ENCODE data around the gene SMPDL3B.

Gene SMPDL3B

GRCh38 chr1:27954186-27954585 is 19.4 kb downstream of the SMPDL3B start:
- no peak overlapping the region for H3K4me3 ChIP-seq (ENCODE audit: low read depth, low read length)
- POLR2A ChIA-PET: no interaction called here
- TF ChIP-seq, protein P1, sequence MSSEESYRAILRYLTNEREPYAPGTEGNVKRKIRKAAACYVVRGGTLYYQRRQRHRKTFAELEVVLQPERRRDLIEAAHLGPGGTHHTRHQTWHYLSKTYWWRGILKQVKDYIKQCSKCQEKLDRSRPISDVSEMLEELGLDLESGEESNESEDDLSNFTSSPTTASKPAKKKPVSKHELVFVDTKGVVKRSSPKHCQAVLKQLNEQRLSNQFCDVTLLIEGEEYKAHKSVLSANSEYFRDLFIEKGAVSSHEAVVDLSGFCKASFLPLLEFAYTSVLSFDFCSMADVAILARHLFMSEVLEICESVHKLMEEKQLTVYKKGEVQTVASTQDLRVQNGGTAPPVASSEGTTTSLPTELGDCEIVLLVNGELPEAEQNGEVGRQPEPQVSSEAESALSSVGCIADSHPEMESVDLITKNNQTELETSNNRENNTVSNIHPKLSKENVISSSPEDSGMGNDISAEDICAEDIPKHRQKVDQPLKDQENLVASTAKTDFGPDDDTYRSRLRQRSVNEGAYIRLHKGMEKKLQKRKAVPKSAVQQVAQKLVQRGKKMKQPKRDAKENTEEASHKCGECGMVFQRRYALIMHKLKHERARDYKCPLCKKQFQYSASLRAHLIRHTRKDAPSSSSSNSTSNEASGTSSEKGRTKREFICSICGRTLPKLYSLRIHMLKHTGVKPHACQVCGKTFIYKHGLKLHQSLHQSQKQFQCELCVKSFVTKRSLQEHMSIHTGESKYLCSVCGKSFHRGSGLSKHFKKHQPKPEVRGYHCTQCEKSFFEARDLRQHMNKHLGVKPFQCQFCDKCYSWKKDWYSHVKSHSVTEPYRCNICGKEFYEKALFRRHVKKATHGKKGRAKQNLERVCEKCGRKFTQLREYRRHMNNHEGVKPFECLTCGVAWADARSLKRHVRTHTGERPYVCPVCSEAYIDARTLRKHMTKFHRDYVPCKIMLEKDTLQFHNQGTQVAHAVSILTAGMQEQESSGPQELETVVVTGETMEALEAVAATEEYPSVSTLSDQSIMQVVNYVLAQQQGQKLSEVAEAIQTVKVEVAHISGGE (tag by site-specific recombination; conservative IDR thresholded peaks at IDR 0.05; ENCODE audit: low read depth): no peak
- no peak for TF ChIP-seq ZNF473 (tag by site-specific recombination; IDR thresholded peaks at IDR 0.05)
- TF ChIP-seq ZNF501 (tag by site-specific recombination; IDR thresholded peaks at IDR 0.05): no peak
- no peak for TF ChIP-seq ZNF704 (tag by site-specific recombination; IDR thresholded peaks at IDR 0.05)
- TF ChIP-seq, protein P2, sequence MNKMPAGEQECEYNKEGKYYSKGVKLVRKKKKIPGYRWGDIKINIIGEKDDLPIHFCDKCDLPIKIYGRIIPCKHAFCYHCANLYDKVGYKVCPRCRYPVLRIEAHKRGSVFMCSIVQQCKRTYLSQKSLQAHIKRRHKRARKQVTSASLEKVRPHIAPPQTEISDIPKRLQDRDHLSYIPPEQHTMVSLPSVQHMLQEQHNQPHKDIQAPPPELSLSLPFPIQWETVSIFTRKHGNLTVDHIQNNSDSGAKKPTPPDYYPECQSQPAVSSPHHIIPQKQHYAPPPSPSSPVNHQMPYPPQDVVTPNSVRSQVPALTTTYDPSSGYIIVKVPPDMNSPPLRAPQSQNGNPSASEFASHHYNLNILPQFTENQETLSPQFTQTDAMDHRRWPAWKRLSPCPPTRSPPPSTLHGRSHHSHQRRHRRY (tag by site-specific recombination; IDR thresholded peaks at IDR 0.05): no peak
- TF ChIP-seq ZNF596 (tag by site-specific recombination; IDR thresholded peaks at IDR 0.05): no peak
- TF ChIP-seq ZNF830 (tag by site-specific recombination; IDR thresholded peaks at IDR 0.05; ENCODE audit: low read depth): no peak
- no peak for TF ChIP-seq ZNF19 (tag by site-specific recombination; IDR thresholded peaks at IDR 0.05; ENCODE audit: low read depth)
- TF ChIP-seq, protein P3, sequence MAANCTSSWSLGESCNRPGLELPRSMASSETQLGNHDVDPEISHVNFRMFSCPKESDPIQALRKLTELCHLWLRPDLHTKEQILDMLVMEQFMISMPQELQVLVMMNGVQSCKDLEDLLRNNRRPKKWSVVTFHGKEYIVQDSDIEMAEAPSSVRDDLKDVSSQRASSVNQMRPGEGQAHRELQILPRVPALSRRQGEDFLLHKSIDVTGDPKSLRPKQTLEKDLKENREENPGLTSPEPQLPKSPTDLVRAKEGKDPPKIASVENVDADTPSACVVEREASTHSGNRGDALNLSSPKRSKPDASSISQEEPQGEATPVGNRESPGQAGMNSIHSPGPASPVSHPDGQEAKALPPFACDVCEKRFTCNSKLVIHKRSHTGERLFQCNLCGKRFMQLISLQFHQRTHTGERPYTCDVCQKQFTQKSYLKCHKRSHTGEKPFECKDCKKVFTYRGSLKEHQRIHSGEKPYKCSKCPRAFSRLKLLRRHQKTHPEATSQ (tag by site-specific recombination; IDR thresholded peaks at IDR 0.05): no peak
- TF ChIP-seq, protein P4, sequence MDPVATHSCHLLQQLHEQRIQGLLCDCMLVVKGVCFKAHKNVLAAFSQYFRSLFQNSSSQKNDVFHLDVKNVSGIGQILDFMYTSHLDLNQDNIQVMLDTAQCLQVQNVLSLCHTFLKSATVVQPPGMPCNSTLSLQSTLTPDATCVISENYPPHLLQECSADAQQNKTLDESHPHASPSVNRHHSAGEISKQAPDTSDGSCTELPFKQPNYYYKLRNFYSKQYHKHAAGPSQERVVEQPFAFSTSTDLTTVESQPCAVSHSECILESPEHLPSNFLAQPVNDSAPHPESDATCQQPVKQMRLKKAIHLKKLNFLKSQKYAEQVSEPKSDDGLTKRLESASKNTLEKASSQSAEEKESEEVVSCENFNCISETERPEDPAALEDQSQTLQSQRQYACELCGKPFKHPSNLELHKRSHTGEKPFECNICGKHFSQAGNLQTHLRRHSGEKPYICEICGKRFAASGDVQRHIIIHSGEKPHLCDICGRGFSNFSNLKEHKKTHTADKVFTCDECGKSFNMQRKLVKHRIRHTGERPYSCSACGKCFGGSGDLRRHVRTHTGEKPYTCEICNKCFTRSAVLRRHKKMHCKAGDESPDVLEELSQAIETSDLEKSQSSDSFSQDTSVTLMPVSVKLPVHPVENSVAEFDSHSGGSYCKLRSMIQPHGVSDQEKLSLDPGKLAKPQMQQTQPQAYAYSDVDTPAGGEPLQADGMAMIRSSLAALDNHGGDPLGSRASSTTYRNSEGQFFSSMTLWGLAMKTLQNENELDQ (tag by site-specific recombination; IDR thresholded peaks at IDR 0.05; ENCODE audit: low read depth): no peak
- no peak for TF ChIP-seq ZNF76 (tag by site-specific recombination; IDR thresholded peaks at IDR 0.05; ENCODE audit: borderline replicate concordance, low read depth)
- no peak for TF ChIP-seq ZNF514 (tag by site-specific recombination; IDR thresholded peaks at IDR 0.05)
- TF ChIP-seq SP7 (tag by site-specific recombination; IDR thresholded peaks at IDR 0.05): no peak
- TF ChIP-seq SCRT1 (tag by site-specific recombination; IDR thresholded peaks at IDR 0.05; ENCODE audit: borderline replicate concordance): no peak
- TF ChIP-seq REST (tag by site-specific recombination; IDR thresholded peaks at IDR 0.05): no peak
- TF ChIP-seq ZNF155 (tag by site-specific recombination; IDR thresholded peaks at IDR 0.05): no peak
- no peak for TF ChIP-seq PRDM1 (tag by site-specific recombination; IDR thresholded peaks at IDR 0.05)
- no peaks in the 10 kb centered on the region for H3K9me3 ChIP-seq (ENCODE audit: control insufficient read depth, insufficient read depth, low read depth, low read length)
- CTCF ChIA-PET: interaction anchor here (1.2 to 1.9 kb wide), 2 partner anchors 14 to 19 kb away, joined by 7 read pairs; partner anchors contain the start of gene SMPDL3B
- H3K4me1 ChIP-seq (ENCODE audit: control insufficient read depth, insufficient read depth, low read length): no peaks in the 10 kb centered on the region
- H3K27ac ChIP-seq (ENCODE audit: extremely low read depth, low read depth, low read length): no peak overlapping the region
- H3K36me3 ChIP-seq (ENCODE audit: control insufficient read depth in 2 of 2, insufficient read depth in 1 of 2, low read length in 2 of 2): no peaks in the 10 kb centered on the region

Measured in HEK293 (cell line).